SK-N-SH treated with all-trans-retinoic acid at 6 μM for 48 hours (cell line): ENCODE data around the gene SLC6A15.

Source experiments
- ATAC-seq: fragments of 200-7000 bp; cut with Tn5 transposase; 3 replicates; pipeline ENCODE4 v1.9.1; 2020; ENCODE audit warnings: mild to moderate bottlenecking, moderate library complexity
- ARNTL ChIP-seq: fragments of 450-650 bp; formaldehyde crosslinking; IDR thresholded peaks from 2 replicates; pipeline ENCODE4 v1.5.0; 2020; ENCODE audit warnings: low read depth, mild to moderate bottlenecking, moderate library complexity, borderline replicate concordance
- BACH2 ChIP-seq: fragments of 250-450 bp; sonication (Bioruptor Pico); IDR thresholded peaks from 2 replicates; pipeline ENCODE4 v1.9.0; 2021; ENCODE audit warnings: mild to moderate bottlenecking, borderline replicate concordance
- CSDC2 ChIP-seq: fragments of 250-450 bp; sonication (Bioruptor Pico); IDR thresholded peaks from 2 replicates; pipeline ENCODE4 v1.5.0; 2020; ENCODE audit warnings: mild to moderate bottlenecking, moderate library complexity
- GLIS3 ChIP-seq: fragments of 250-450 bp; sonication (Bioruptor Pico); IDR thresholded peaks from 2 replicates; pipeline ENCODE4 v1.5.0; 2020; ENCODE audit warnings: mild to moderate bottlenecking, moderate library complexity
- ISL1 ChIP-seq: fragments of 250-450 bp; sonication (Bioruptor Pico); IDR thresholded peaks from 2 replicates; pipeline ENCODE4 v2.1.2; 2022; ENCODE audit warnings: mild to moderate bottlenecking, moderate library complexity
- OSR1 ChIP-seq: fragments of 250-450 bp; sonication (Bioruptor Pico); IDR thresholded peaks from 2 replicates; pipeline ENCODE4 v1.8.0; 2022; ENCODE audit warnings: moderate library complexity, mild to moderate bottlenecking, inconsistent platforms
- PATZ1 ChIP-seq: fragments of 250-450 bp; sonication (Bioruptor Pico); IDR thresholded peaks from 2 replicates; pipeline ENCODE4 v1.8.0; 2020; ENCODE audit warnings: mild to moderate bottlenecking, moderate library complexity, borderline replicate concordance
- PPARA ChIP-seq: fragments of 250-450 bp; sonication (Bioruptor Pico); IDR thresholded peaks from 2 replicates; pipeline ENCODE4 v1.5.0; 2020; ENCODE audit warnings: mild to moderate bottlenecking, borderline replicate concordance
- RARB ChIP-seq: fragments of 250-450 bp; sonication (Bioruptor Pico); IDR thresholded peaks from 2 replicates; pipeline ENCODE4 v1.8.0; 2021; ENCODE audit warnings: mild to moderate bottlenecking, moderate library complexity
- SNAI2 ChIP-seq: fragments of 250-450 bp; sonication (Bioruptor Pico); IDR thresholded peaks from 2 replicates; pipeline ENCODE4 v1.5.0; 2020; ENCODE audit warnings: mild to moderate bottlenecking, moderate library complexity
- TCF4 ChIP-seq: fragments of 250-450 bp; sonication (Bioruptor Pico); IDR thresholded peaks from 2 replicates; pipeline ENCODE4 v1.8.0; 2021; ENCODE audit warnings: mild to moderate bottlenecking, moderate library complexity, borderline replicate concordance
- TOX ChIP-seq: fragments of 250-450 bp; sonication (Bioruptor Pico); IDR thresholded peaks from 2 replicates; pipeline ENCODE4 v1.8.0; 2021; ENCODE audit warnings: mild to moderate bottlenecking, moderate library complexity, borderline replicate concordance
- ZC3H10 ChIP-seq: fragments of 250-450 bp; sonication (Bioruptor Pico); IDR thresholded peaks from 2 replicates; pipeline ENCODE4 v1.5.1; 2021; ENCODE audit warnings: mild to moderate bottlenecking, moderate library complexity
- ZFP3 ChIP-seq: fragments of 250-450 bp; sonication (Bioruptor Pico); IDR thresholded peaks from 2 replicates; pipeline ENCODE4 v1.5.0; 2020; ENCODE audit warnings: mild to moderate bottlenecking, moderate library complexity
- ZFP30 ChIP-seq: fragments of 450-650 bp; formaldehyde crosslinking; IDR thresholded peaks from 2 replicates; pipeline ENCODE4 v1.5.0; 2022; ENCODE audit warnings: mild to moderate bottlenecking, moderate library complexity
- ZNF70 ChIP-seq: fragments of 450-650 bp; formaldehyde crosslinking; IDR thresholded peaks from 2 replicates; pipeline ENCODE4 v1.5.0; 2020; ENCODE audit warnings: mild to moderate bottlenecking, moderate library complexity
- TF ChIP-seq, protein P1 (sequence below): fragments of 250-450 bp; sonication (Bioruptor Pico); IDR thresholded peaks from 2 replicates; pipeline ENCODE4 v1.5.1; 2020; ENCODE audit warnings: low read depth, mild to moderate bottlenecking, moderate library complexity
- TF ChIP-seq, protein P2 (sequence below): fragments of 250-450 bp; sonication (Bioruptor Pico); IDR thresholded peaks from 2 replicates; pipeline ENCODE4 v1.5.1; 2021; ENCODE audit warnings: mild to moderate bottlenecking, moderate library complexity
- TF ChIP-seq, protein P3 (sequence below): fragments of 250-450 bp; sonication (Bioruptor Pico); IDR thresholded peaks from 2 replicates; pipeline ENCODE4 v1.8.0; 2021; ENCODE audit warnings: low read depth, mild to moderate bottlenecking, moderate library complexity, borderline replicate concordance

The SLC6A15 gene

GRCh38 chr12:84913129-84913515 lies 523 bp upstream of the SLC6A15 start (continued):
- TF ChIP-seq, protein P1, sequence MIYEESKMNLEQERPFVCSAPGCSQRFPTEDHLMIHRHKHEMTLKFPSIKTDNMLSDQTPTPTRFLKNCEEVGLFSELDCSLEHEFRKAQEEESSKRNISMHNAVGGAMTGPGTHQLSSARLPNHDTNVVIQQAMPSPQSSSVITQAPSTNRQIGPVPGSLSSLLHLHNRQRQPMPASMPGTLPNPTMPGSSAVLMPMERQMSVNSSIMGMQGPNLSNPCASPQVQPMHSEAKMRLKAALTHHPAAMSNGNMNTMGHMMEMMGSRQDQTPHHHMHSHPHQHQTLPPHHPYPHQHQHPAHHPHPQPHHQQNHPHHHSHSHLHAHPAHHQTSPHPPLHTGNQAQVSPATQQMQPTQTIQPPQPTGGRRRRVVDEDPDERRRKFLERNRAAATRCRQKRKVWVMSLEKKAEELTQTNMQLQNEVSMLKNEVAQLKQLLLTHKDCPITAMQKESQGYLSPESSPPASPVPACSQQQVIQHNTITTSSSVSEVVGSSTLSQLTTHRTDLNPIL (CRISPR knock-in tag), result no peak
- TF ChIP-seq RARB (CRISPR knock-in tag) (no peak), TOX (CRISPR knock-in tag) (no peak)

DNA sequence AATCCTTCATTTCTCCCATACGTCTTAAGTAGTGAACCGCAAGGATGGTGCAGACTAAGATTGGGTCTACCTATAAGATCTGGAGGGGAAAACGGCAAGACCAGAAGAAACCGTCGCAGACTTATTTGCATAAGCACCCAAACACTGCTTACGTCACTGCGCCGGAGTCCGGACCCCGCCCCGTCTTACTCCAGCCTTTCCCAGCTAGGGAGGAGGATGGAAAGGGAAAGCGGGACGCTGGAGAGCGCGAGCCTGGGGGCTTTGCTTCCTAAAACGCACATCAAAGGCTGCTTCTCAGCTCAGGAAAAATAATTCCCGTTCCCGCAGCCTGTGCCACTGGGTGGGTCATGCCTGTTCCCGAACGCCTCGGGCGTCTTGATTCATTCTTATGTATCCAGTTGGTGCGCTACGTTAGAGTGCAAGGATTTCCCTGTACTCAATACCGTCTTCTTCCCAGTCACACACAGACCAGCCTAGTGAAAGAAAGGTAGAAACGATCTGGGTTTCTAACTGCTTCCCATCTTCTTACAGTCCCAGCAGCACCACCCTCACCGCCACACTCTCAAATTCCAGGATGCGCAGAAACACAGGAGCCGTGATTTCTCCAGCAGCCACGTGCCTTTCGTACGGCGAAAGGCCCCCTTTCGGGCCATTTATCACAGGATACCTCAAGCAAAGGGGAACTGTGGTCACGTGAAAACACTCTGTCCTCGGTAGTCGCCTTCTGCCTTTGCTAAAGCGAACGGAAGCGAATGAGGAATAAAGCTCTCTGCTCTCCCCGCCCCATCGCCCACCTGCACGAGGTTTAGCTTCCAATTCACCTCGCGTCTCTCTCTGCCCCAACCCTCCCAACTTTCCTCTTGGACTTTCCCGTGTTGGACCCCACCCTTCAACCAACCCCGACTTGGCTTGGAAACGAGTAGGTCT lies 1.1 kb downstream of the SLC6A15 start:
- peak; percentile 83 for ATAC-seq
- TF ChIP-seq, protein P1 (CRISPR knock-in tag), result no peak
- TF ChIP-seq ZFP30 (CRISPR knock-in tag), result no peak
- TF ChIP-seq BACH2 (CRISPR knock-in tag), result no peak
- TF ChIP-seq SNAI2 (CRISPR knock-in tag), result no peak
- TF ChIP-seq, protein P2, sequence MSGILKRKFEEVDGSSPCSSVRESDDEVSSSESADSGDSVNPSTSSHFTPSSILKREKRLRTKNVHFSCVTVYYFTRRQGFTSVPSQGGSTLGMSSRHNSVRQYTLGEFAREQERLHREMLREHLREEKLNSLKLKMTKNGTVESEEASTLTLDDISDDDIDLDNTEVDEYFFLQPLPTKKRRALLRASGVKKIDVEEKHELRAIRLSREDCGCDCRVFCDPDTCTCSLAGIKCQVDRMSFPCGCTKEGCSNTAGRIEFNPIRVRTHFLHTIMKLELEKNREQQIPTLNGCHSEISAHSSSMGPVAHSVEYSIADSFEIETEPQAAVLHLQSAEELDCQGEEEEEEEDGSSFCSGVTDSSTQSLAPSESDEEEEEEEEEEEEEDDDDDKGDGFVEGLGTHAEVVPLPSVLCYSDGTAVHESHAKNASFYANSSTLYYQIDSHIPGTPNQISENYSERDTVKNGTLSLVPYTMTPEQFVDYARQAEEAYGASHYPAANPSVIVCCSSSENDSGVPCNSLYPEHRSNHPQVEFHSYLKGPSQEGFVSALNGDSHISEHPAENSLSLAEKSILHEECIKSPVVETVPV (CRISPR knock-in tag), result no peak
- TF ChIP-seq OSR1 (CRISPR knock-in tag), result no peak
- TF ChIP-seq ZNF70 (CRISPR knock-in tag), result no peak
- no peak for TF ChIP-seq GLIS3
- TF ChIP-seq, protein P3, sequence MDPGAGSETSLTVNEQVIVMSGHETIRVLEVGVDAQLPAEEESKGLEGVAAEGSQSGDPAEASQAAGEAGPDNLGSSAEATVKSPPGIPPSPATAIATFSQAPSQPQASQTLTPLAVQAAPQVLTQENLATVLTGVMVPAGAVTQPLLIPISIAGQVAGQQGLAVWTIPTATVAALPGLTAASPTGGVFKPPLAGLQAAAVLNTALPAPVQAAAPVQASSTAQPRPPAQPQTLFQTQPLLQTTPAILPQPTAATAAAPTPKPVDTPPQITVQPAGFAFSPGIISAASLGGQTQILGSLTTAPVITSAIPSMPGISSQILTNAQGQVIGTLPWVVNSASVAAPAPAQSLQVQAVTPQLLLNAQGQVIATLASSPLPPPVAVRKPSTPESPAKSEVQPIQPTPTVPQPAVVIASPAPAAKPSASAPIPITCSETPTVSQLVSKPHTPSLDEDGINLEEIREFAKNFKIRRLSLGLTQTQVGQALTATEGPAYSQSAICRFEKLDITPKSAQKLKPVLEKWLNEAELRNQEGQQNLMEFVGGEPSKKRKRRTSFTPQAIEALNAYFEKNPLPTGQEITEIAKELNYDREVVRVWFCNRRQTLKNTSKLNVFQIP (CRISPR knock-in tag), result no peak
- TF ChIP-seq RARB (CRISPR knock-in tag), result no peak
- no peak for TF ChIP-seq ISL1 (CRISPR knock-in tag)
- TF ChIP-seq ZFP3 (CRISPR knock-in tag), result no peak
- no peak for TF ChIP-seq CSDC2 (CRISPR knock-in tag)
- no peak for TF ChIP-seq ARNTL (CRISPR knock-in tag)
- TF ChIP-seq PPARA (CRISPR knock-in tag), result no peak
- no peak for TF ChIP-seq TCF4 (CRISPR knock-in tag)
- TF ChIP-seq, all 23 proteins: peak for 0

DNA sequence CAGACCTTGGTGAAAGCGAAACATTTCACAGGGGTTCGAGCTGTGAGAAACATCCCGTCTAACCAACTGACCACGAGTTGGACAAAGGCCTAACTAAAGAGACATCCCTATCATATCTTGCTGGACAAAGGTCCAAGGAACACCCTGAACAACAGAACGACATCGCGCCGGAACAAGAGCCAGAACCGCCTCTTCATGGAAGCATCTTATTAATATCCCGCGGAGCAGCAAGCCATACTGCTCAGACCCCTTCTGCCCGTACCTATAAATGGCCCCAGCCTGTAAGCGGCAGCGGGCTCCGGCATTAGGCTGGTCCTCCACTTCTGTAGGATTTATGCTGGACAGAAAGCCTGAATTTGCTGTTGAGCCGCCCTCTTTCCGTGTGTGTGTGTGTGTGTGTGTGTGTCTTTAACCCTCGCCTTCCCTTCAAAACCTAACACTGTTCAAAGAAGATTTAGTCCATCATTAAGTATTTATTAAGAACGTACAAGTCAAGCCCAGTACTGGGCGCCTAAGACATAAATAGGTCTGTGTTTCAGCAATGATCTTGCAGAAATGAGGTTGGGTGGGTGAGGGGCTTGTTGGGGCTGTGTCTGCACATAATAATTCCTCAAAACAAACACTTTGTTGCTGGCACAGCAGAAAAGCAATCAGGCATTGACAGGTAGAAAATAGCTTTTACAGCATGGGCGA lies 1.9 kb downstream of the SLC6A15 start:
- ATAC-seq, result peak; percentile 56
- TF ChIP-seq PATZ1 (CRISPR knock-in tag), result peak; percentile 83; the same call in 1 of the 2 replicates
- TF ChIP-seq RARB (CRISPR knock-in tag), result peak; percentile 71; the same call in 1 of the 2 replicates
- TF ChIP-seq ZC3H10 (CRISPR knock-in tag), result no peak

GRCh38 chr12:84904051-84904450 lies 8.5 kb downstream of the SLC6A15 start:
- TF ChIP-seq, protein P1 (CRISPR knock-in tag), result no peak
- no peak for TF ChIP-seq GLIS3
- no peak for TF ChIP-seq ZC3H10 (CRISPR knock-in tag)
- no peak for ATAC-seq
